SK-N-SH (cell line): ENCODE data around the gene FHDC1. TPM values are rescaled to one million over a fixed set of nuclear protein-coding genes. Genes with fewer than 3 reads are reported as not detected.

Experiments used
- CTCF ChIA-PET: fragments of 300-600, 350-600 bp; formaldehyde crosslinking; extraction: SDS; loops from one replicate; lab custom pipeline; 2021; lab: Yijun Ruan, JAX
- POLR2A ChIA-PET: fragments of 350-600 bp; sonication (Branson Sonifier 250); formaldehyde crosslinking; extraction: SDS; loops from one replicate; lab custom pipeline; 2020; ENCODE audit warnings: antibody characterized with exemption, inconsistent platforms; lab: Yijun Ruan, JAX
- DNase-seq: peaks from one replicate; pipeline ENCODE4 v3.0.0; 2012
- H2AFZ ChIP-seq: fragments of 200-600 bp; sonication (generic); 2 replicates; pipeline ENCODE4 v1.8.1; 2016; ENCODE audit warnings: antibody characterized with exemption, mild to moderate bottlenecking, low read depth
- H3F3A ChIP-seq: fragments of 200-600 bp; sonication (generic); replicated peaks from 2 replicates; pipeline ENCODE3; 2016; ENCODE audit warnings: antibody characterized with exemption, mild to moderate bottlenecking; ENCODE audit not compliant: insufficient read depth
- H3K27ac ChIP-seq, 2 experiments: fragments of 200-500 bp in 1 of 2; fragments of 200-600 bp in 1 of 2; sonication (Bioruptor generic) in 1 of 2; sonication (generic), shearing (Covaris generic) in 1 of 2; 2 replicates each; pipeline versions ENCODE4 v1.5.1 to v1.6.1; 2014 to 2016; ENCODE audit warnings: low read depth in 2 of 2, inconsistent platforms in 1 of 2, low read length in 1 of 2, mild to moderate bottlenecking in 1 of 2, mixed read lengths in 1 of 2
- H3K27me3 ChIP-seq: fragments of 200-600 bp; sonication (generic), shearing (Covaris generic); 2 replicates; pipeline ENCODE4 v1.6.1; 2016; ENCODE audit warnings: mixed run types; ENCODE audit not compliant: insufficient read depth
- H3K36me3 ChIP-seq, 2 experiments: fragments of 200-500 bp in 1 of 2; fragments of 200-600 bp in 1 of 2; sonication (Bioruptor generic) in 1 of 2; sonication (generic) in 1 of 2; replicated peaks in 1 of 2; 2 replicates each; pipeline versions ENCODE3 to v1.5.1; 2014 to 2016; ENCODE audit warnings: low read length in 1 of 2, mild to moderate bottlenecking in 1 of 2; ENCODE audit not compliant: insufficient read depth in 2 of 2, control insufficient read depth in 1 of 2
- H3K4me1 ChIP-seq, 2 experiments: fragments of 200-500 bp in 1 of 2; fragments of 200-600 bp in 1 of 2; sonication (Bioruptor generic) in 1 of 2; sonication (generic), shearing (Covaris generic) in 1 of 2; 2 replicates each; pipeline versions ENCODE4 v1.5.1 to v1.6.1; 2014 to 2016; ENCODE audit warnings: low read depth in 1 of 2, low read length in 1 of 2, mixed run types in 1 of 2; ENCODE audit not compliant: insufficient read depth in 2 of 2, control insufficient read depth in 1 of 2
- H3K4me2 ChIP-seq: fragments of 200-600 bp; sonication (generic), shearing (Covaris generic); 2 replicates; pipeline ENCODE4 v1.6.1; 2017; ENCODE audit warnings: mixed run types
- H3K4me3 ChIP-seq, 2 experiments: fragments of 200-500 bp in 1 of 2; fragments of 200-600 bp in 1 of 2; sonication (Bioruptor generic) in 1 of 2; sonication (generic), shearing (Covaris generic) in 1 of 2; 2 replicates each; pipeline versions ENCODE4 v1.5.1 to v1.8.1; 2014 to 2016; ENCODE audit warnings: low read depth in 2 of 2, inconsistent platforms in 1 of 2, low read length in 1 of 2, mild to moderate bottlenecking in 1 of 2, mixed read lengths in 1 of 2, moderate library complexity in 1 of 2
- H3K79me2 ChIP-seq: fragments of 200-600 bp; sonication (generic); 2 replicates; pipeline ENCODE4 v1.8.1; 2017; ENCODE audit warnings: mild to moderate bottlenecking; ENCODE audit not compliant: insufficient read depth
- H3K9ac ChIP-seq: fragments of 200-600 bp; sonication (generic); 2 replicates; pipeline ENCODE4 v1.6.1; 2017; ENCODE audit warnings: mixed run types
- H3K9me2 ChIP-seq: fragments of 200-600 bp; sonication (generic); 2 replicates; pipeline ENCODE4 v1.6.1; 2017; ENCODE audit warnings: mixed run types
- H3K9me3 ChIP-seq: fragments of 200-600 bp; sonication (generic); 2 replicates; pipeline ENCODE4 v1.6.1; 2017; ENCODE audit warnings: mixed run types, mild to moderate bottlenecking, moderate library complexity
- H4K20me1 ChIP-seq: fragments of 200-600 bp; sonication (generic); 2 replicates; pipeline ENCODE4 v1.6.1; 2017; ENCODE audit warnings: mild to moderate bottlenecking, mixed run types; ENCODE audit not compliant: insufficient read depth
- CHD2 ChIP-seq: fragments of 150-350 bp; IDR thresholded peaks from 2 replicates; pipeline ENCODE4 v1.6.1; 2018; ENCODE audit warnings: low read length; ENCODE audit not compliant: partially characterized antibody
- EZH2phosphoT487 ChIP-seq: fragments of 200-600 bp; sonication (generic); IDR thresholded peaks from 2 replicates; pipeline ENCODE4 v1.6.1; 2017; ENCODE audit warnings: low read depth, mixed run types, mild to moderate bottlenecking, antibody characterized with exemption, moderate library complexity, borderline replicate concordance
- FOSL2 ChIP-seq: IDR thresholded peaks from 2 replicates; pipeline ENCODE4 v1.4.0; 2012; ENCODE audit warnings: low read depth, mild to moderate bottlenecking, moderate library complexity, borderline replicate concordance
- GABPA ChIP-seq: IDR thresholded peaks from 2 replicates; pipeline ENCODE4 v1.4.0; 2012; ENCODE audit warnings: low read depth, mild to moderate bottlenecking
- GATA2 ChIP-seq: sonication (generic); formaldehyde crosslinking; IDR thresholded peaks from 2 replicates; pipeline ENCODE4 v1.5.0; 2020; ENCODE audit warnings: mild to moderate bottlenecking, missing genetic modification reagents
- MXI1 ChIP-seq: IDR thresholded peaks from 2 replicates; pipeline ENCODE4 v1.6.1; 2012; ENCODE audit warnings: mild to moderate bottlenecking, low read depth, low read length, improper control_type of control experiment
- NFIC ChIP-seq: IDR thresholded peaks from 2 replicates; pipeline ENCODE4 v1.4.0; 2012; ENCODE audit warnings: borderline replicate concordance
- RAD21 ChIP-seq: IDR thresholded peaks from 2 replicates; pipeline ENCODE4 v1.6.1; 2012; ENCODE audit warnings: mild to moderate bottlenecking, low read length
- RFX5 ChIP-seq: IDR thresholded peaks from 2 replicates; pipeline ENCODE4 v1.6.1; 2012; ENCODE audit warnings: mild to moderate bottlenecking, improper control_type of control experiment, low read length
- RXRA ChIP-seq: IDR thresholded peaks from 2 replicates; pipeline ENCODE4 v1.4.0; 2012; ENCODE audit warnings: low read depth, mild to moderate bottlenecking, borderline replicate concordance
- SIN3A ChIP-seq: IDR thresholded peaks from 2 replicates; pipeline ENCODE4 v1.6.1; 2012; ENCODE audit warnings: low read depth, mild to moderate bottlenecking, low read length, moderate library complexity, borderline replicate concordance
- SMC3 ChIP-seq: IDR thresholded peaks from 2 replicates; pipeline ENCODE4 v1.6.1; 2012; ENCODE audit warnings: low read depth, low read length, improper control_type of control experiment
- TAF1 ChIP-seq: IDR thresholded peaks from 2 replicates; pipeline ENCODE4 v1.6.1; 2012; ENCODE audit warnings: low read depth, mild to moderate bottlenecking, low read length, moderate library complexity, borderline replicate concordance
- WGBS: methylation state at CpG from one replicate; pipeline ENCODE4 v1.1.6; 2017; ENCODE audit warnings: low lambda C conversion rate; 5-methylcytosine and 5-hydroxymethylcytosine counted together
- polyA plus RNA-seq, 3 experiments: library from polyadenylated mRNA; depleted of rRNA; stranded (reverse); fragments of >200 nt; gene quantifications; 2 replicates each; pipeline ENCODE4 v1.2.3, GENCODE V29; 2012
- TF ChIP-seq, protein P1 (sequence below): IDR thresholded peaks from 2 replicates; pipeline ENCODE4 v1.4.0; 2012; ENCODE audit warnings: low read depth
- TF ChIP-seq, protein P2 (sequence below): fragments of 150-350 bp; IDR thresholded peaks from 2 replicates; pipeline ENCODE4 v1.6.1; 2016; ENCODE audit warnings: mild to moderate bottlenecking, low read depth, low read length

The FHDC1 gene, protein sequence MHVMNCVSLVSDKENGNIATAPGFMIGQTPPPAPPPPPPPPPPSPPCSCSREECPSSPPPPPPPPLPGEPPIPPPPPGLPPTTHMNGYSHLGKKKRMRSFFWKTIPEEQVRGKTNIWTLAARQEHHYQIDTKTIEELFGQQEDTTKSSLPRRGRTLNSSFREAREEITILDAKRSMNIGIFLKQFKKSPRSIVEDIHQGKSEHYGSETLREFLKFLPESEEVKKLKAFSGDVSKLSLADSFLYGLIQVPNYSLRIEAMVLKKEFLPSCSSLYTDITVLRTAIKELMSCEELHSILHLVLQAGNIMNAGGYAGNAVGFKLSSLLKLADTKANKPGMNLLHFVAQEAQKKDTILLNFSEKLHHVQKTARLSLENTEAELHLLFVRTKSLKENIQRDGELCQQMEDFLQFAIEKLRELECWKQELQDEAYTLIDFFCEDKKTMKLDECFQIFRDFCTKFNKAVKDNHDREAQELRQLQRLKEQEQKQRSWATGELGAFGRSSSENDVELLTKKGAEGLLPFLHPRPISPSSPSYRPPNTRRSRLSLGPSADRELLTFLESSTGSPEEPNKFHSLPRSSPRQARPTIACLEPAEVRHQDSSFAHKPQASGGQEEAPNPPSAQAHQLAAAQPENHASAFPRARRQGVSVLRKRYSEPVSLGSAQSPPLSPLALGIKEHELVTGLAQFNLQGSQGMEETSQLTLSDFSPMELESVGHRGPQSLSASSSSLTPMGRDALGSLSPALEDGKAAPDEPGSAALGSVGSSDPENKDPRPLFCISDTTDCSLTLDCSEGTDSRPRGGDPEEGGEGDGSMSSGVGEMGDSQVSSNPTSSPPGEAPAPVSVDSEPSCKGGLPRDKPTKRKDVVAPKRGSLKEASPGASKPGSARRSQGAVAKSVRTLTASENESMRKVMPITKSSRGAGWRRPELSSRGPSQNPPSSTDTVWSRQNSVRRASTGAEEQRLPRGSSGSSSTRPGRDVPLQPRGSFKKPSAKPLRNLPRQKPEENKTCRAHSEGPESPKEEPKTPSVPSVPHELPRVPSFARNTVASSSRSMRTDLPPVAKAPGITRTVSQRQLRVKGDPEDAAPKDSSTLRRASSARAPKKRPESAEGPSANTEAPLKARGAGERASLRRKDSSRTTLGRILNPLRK
- polyA plus RNA-seq (2012; rRNA removed), result 0.02 and 0.03 TPM in 2 replicates
- polyA plus RNA-seq (2012; cell fraction: cytosol; rRNA removed), result 0.01 TPM in 2 replicates
- polyA plus RNA-seq (2012; cell fraction: nucleus; rRNA removed), result 0.12 and 0.16 TPM in 2 replicates

DNA sequence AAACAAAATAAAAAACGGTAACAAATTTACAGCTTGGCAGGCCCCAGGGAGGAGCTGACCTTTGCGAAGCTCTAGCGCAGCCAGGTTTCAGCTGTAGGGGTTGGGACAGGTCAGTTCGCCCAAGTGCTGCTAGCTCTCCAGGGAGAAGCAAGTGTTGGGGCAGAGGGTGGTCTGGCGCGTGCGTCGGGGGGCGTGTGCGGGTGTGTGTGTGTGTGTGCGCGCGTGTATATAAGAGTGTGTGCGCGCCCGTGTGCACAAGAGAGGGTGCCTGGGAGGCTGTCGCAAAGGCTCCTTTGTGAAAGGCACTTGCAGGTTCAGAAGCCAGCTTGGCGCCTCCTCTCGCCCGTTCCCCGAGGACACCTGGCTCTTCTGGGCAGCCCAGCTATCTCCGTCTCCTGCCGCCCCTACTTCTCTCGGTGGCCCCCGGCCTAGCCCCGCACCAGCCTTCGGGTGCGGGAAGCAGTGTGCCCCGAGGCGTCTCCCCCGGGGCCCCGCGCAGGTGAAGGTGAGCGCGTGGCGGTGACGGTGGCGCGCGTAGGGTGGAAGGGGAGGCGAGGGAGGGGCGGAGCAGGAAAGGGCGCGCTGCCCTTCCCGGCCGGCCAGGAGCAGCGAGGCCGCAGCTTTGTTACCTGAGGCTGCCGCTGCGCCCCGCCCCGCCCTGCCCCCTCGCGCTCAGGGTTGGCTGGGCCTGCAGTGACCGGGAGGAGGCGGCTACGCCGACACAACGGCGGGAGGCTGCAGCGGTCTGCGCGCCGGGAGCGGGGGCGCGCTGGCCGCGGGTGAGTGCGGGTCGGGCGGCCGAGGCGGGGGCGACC is at the start of gene FHDC1:
Gene FHDC1, plus strand, starts transcription at position 693 of the 815 bp plus-strand sequence. CDS start 6,735 bp downstream, outside the sequence.
- no peak for TF ChIP-seq RFX5
- TF ChIP-seq, all 33 proteins: peak for 0
- Histone ChIP-seq H3K27ac (no peak within 1 kb of the TSS; a peak in 1 of 4 replicates), H3K4me1 (peaks cover 0 to 5% of the 10 kb centered on the region in 2 experiments; a peak in 1 of 4 replicates), H4K20me1 (no peaks in the 10 kb centered on the region), H3K27me3 (peaks cover 34% of the 10 kb centered on the region), H3K36me3 (no peaks in the 10 kb centered on the region), H3K4me3 (peak within 1 kb of the TSS; percentile 55 to 63), H3K4me2 (peak within 1 kb of the TSS; percentile 90), H3K9me3 (no peaks in the 10 kb centered on the region), H3K79me2 (no peaks in the 10 kb centered on the region), H3F3A (no peaks in the 10 kb centered on the region), H2AFZ (peak within 1 kb of the TSS; percentile 51; the same call in 1 of the 2 replicates), H3K9me2 (no peaks in the 10 kb centered on the region), H3K9ac (no peak within 1 kb of the TSS)
- peak; percentile 80 for DNase-seq
- ChIA-PET POLR2A (interaction anchor here (0.6 kb wide), 1 partner anchor 344 kb away, joined by 5 read pairs; no protein-coding TSS in a partner anchor), CTCF (interaction anchor here (0.9 to 1.7 kb wide), 3 partner anchors 14 to 25 kb away, joined by 3 to 7 read pairs (median 3); no protein-coding TSS in a partner anchor)
- 8% methylated on average over 15 of the region's 75 CpGs for WGBS

DNA sequence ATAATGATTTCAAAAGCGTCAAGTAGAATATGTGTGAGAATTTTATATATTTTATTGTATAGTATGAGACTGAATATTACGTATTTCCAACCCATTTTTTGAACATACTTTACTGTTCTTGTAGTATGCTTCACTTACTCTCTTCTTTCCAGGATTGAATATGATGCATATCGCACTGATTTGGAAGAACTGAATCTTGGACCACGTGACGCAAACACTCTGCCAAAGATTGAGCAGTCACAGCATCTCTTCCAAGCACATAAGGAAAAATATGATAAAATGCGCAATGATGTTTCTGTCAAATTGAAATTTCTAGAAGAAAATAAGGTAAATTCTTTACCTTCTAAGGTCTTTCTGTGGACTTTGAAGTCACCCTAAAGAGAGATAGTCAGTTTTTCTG is 48.1 kb upstream of the FHDC1 start:
- ChIA-PET CTCF (interaction anchor here (0.9 kb wide), 1 partner anchor 17 kb away, joined by 3 read pairs; no protein-coding TSS in a partner anchor), POLR2A (no interaction called here)
- Histone ChIP-seq H3K4me2 (no peak overlapping the region), H3K4me1 (no peaks in the 10 kb centered on the region), H4K20me1 (no peaks in the 10 kb centered on the region), H3K9me2 (no peaks in the 10 kb centered on the region), H2AFZ (no peak overlapping the region), H3K27ac (no peak overlapping the region), H3K4me3 (no peak overlapping the region), H3K9ac (no peak overlapping the region), H3K36me3 (peaks cover 34 to 43% of the 10 kb centered on the region in 2 experiments), H3K27me3 (no peaks in the 10 kb centered on the region), H3F3A (no peaks in the 10 kb centered on the region), H3K9me3 (no peaks in the 10 kb centered on the region), H3K79me2 (no peaks in the 10 kb centered on the region)
- DNase-seq, result no peak
- TF ChIP-seq MXI1, result no peak
- no peak for TF ChIP-seq TAF1
- TF ChIP-seq RXRA, result no peak
- TF ChIP-seq GABPA, result no peak
- TF ChIP-seq, protein P1, sequence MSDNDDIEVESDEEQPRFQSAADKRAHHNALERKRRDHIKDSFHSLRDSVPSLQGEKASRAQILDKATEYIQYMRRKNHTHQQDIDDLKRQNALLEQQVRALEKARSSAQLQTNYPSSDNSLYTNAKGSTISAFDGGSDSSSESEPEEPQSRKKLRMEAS, result no peak
- TF ChIP-seq, protein P2, sequence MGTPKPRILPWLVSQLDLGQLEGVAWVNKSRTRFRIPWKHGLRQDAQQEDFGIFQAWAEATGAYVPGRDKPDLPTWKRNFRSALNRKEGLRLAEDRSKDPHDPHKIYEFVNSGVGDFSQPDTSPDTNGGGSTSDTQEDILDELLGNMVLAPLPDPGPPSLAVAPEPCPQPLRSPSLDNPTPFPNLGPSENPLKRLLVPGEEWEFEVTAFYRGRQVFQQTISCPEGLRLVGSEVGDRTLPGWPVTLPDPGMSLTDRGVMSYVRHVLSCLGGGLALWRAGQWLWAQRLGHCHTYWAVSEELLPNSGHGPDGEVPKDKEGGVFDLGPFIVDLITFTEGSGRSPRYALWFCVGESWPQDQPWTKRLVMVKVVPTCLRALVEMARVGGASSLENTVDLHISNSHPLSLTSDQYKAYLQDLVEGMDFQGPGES, result no peak
- no peak for TF ChIP-seq NFIC
- TF ChIP-seq RAD21, result no peak
- no peak for TF ChIP-seq SIN3A
- no peak for TF ChIP-seq SMC3
- no peak for TF ChIP-seq FOSL2
- TF ChIP-seq EZH2phosphoT487, result no peak
- TF ChIP-seq CHD2, result no peak
- no peak for TF ChIP-seq GATA2 (CRISPR knock-in tag)
- 95% methylated on average over 6 of the region's 6 CpGs for WGBS
